Frontal cortex (tissue), 4 donors: ENCODE data around the gene SLC12A9. TPM values are rescaled to one million over a fixed set of nuclear protein-coding genes. Genes with fewer than 3 reads are reported as not detected.

Source experiments
- DNase-seq, 2 donors: peaks; one replicate each; pipeline ENCODE4 v3.0.0; 2012; ENCODE audit warnings: low spot score in 2 of 2
- FAIRE-seq: peaks from 2 replicates; lab custom pipeline; 2012; peaks lifted over from hg19 to GRCh38; lab: Jason Lieb, UNC
- total RNA-seq: library from RNA; depleted of rRNA; stranded (reverse); fragments of >200 nt; gene quantifications from one replicate; pipeline ENCODE4 v1.2.3, GENCODE V29; 2014
- donor health status: control.
- donor health status: control.
- donor health status: control.

SLC12A9 gene
- total RNA-seq, 1 donor from 2014 or later = 18.3 TPM

DNA sequence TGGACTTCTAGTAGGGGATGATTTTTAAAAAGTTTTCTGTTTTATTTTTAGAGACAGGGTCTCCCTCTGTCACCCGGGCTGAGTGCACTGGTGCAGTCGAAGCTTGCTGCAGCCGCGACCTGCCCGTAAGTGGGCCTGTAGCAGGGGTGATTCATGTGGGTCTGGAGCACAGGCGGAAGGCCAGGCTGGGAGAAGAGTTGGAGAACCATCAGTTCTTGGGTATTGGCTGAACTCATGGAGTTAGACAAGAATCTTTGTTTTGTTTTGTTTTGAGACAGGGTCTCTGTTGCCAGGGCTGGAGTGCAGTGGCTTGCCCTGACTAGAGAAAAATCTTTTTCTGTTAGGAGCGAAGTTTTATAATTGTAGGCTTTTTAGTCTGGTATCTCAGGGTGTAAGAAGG lies 28.1 kb downstream of the SLC12A9 start:
- no peak for FAIRE-seq

DNA sequence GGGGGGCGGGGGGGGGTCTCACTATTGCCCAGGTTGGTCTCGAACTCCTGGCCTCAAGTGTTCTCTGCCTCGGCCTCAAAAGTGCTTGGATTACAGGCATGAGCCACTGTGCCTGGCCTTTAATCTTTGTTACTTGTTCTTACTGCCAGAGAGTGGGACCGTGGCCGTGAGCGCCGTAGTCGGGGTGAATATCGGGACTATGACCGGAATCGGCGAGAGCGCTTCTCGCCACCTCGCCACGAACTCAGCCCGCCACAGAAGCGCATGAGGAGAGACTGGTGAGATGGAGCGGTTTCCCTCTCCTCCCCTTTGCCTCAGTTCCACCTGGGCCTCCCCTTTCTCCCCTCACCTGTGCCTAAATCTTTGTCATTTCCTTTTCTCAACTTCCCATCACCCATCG lies 28.6 kb downstream of the SLC12A9 start:
- DNase-seq = no peak
- FAIRE-seq = no peak

More for the DNA sequence above, 28.1 kb downstream of the SLC12A9 start:
- DNase-seq = no peak

GRCh38 chr7:100882201-100882600 lies 29.7 kb downstream of the SLC12A9 start:
- FAIRE-seq = no peak
- DNase-seq = no peak

DNA sequence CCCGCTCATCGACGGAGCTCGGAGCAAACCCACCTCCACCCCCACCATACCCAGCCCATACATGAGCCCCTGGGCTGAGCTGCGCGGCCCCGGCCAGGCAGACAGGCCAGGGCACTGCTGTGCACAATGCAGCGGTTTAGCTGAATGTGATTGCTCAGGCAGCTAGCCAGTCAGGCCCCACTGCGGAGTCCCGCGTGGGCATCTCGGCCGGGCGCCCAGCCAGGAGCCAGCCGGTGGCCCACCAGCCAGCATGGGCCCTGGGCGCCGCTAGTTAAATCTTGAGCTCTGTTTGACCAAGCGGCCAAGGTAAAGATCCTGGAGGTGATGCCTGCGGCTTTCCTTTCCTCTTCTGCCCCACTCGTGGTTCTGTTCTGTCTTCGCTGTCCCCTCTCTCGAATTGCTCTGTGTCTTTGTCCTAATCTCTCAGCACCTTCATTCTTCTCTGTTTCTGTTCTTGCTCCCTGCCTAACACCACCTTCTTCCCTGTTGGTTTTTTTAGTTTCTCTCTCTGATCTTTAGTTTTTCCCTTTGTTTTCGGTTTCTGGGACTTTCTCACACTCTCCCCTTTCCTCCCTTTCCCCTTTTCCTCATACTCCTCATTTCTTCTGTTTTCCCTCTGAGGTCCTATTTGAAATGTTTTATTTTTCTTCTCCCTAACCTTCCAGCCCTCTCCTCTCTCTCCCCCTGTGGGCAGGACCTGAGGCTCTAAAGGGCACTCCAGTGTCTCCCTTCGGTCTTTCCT lies 30.4 kb downstream of the SLC12A9 start:
- FAIRE-seq (no peak), DNase-seq (no peak)

- DNase-seq = no peak
- no peak for FAIRE-seq
These were observed 32.4 kb downstream of the SLC12A9 start for GRCh38 chr7:100884736-100885439.

DNA sequence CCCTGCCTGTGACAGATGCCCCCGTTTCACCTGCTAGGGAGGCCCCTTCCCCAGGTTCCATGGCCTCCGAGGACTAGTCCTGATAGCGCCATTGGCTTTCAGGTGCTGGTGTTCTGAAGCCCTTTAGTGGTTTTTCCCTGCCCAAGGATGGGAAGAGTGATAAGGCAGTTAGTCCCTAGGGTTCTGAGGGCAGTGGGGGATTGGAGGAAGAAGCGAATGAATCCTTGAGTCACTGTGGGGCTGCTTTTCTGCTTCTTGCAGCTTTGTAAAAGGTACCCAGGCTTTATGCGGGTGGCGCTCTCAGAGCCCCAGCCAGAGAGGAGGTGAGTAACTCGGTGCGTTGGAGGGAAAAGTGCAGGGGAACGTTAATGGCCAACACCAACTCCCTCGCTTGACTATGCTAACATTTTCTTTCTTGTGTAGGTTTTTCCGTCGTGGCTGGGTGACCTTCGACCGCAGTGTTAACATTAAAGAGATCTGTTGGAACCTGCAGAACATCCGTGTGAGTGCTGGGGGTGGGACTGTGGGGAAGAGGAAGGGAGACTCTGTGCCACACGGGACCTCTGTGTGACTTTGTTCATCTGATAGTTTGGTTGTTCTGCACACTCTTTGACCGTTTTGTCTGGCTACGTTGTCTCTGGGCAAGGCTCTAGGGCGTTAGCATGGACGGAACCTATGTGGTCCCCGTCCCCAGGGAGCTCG lies 33.1 kb downstream of the SLC12A9 start:
- FAIRE-seq = no peak
- no peak for DNase-seq

DNA sequence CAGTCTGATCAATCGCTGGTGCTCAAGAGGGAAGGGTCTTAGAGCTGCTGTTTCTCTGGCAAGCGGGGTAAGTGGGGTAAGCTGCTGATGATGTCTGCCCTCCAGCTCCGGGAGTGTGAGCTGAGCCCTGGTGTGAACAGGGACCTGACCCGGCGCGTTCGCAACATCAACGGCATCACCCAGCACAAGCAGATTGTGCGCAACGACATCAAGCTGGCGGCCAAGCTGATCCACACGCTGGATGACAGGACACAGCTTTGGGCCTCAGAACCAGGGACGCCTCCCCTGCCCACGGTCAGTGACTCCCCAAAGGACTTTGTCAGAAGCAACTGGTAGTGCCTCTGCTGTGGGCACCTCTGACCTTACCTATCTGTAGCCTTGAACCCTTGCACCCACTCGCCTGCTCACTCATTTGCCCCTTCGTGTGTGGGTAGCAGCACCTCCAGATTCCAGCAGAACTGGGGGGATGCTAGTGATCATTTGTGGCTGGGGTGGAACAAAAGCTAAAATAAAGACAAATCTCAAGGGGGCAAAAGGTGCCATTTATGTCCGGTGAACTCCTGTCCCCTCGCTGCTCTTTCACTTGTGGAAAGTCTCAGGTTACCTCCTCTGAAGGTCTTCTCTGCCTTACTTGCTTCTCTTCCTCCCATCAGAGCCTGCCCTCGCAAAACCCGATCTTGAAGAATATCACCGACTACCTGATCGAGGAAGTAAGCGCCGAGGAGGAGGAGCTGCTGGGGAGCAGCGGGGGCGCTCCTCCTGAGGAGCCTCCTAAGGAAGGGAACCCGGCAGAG lies 33.8 kb downstream of the SLC12A9 start:
- no peak for FAIRE-seq

DNA sequence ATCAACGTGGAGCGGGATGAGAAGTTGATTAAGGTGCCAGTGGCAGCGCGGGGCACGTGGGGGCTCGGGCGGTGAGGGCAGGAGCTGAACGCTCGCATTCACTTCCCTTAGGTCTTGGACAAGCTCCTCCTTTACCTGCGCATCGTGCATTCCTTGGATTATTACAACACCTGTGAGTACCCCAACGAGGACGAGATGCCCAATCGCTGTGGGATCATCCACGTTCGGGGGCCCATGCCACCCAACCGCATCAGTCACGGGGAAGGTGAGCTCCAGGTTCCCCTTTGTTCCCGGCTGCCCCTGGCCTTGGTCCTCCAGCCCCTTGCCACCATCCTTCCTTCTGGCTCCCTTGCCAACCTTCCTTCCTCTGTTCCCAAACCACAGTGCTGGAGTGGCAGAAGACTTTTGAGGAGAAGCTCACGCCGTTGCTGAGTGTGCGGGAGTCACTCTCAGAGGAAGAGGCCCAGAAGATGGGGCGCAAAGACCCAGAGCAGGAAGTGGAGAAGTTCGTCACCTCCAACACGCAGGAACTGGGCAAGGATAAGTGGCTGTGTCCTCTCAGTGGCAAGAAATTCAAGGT lies 34.5 kb downstream of the SLC12A9 start:
- DNase-seq (no peak), FAIRE-seq (no peak)

More for the DNA sequence above, 33.8 kb downstream of the SLC12A9 start:
- no peak for DNase-seq

DNA sequence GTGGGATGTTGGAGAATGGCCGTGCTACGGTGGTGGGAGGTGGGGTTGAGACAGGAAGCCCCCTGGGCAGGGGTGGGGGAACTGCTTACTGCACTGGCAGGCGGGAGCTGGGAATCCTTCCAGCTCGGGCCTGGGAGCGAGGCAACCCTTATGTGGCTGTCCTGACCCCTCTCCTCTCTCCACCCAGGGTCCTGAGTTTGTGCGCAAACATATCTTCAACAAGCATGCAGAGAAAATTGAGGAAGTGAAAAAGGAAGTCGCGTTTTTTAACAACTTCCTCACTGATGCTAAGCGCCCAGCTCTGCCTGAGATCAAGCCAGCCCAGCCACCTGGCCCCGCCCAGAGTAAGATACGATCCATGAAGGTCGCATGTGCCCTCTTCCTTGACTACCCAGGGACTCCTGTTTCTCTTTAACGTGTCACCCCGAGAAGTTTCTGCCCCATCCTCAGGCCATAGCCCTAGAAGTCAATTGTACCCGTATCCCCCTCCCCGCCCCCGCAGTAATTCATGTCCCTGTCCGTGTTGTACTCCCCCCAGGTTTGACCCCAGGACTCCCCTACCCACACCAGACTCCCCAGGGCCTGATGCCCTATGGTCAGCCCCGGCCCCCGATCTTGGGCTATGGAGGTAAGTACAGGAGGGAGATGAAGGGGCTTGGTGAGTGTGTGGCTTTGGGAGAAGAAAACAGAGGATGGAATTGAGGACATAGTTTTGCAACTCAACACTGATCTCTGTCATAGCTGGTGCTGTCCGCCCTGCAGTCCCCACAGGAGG lies 35.2 kb downstream of the SLC12A9 start:
- FAIRE-seq = no peak
- DNase-seq = peak in 1 of 2 donors; percentile 48

- DNase-seq (peak in 1 of 2 donors; percentile 35), FAIRE-seq (no peak)
These were observed 35.9 kb downstream of the SLC12A9 start for GRCh38 chr7:100888291-100888987.

GRCh38 chr7:100888988-100889750 lies 36.7 kb downstream of the SLC12A9 start, which contains the start of gene UFSP1:
Gene UFSP1, minus strand, starts transcription at chr7:100889715. Its CDS starts 444 bp downstream, at chr7:100889271.
- no peak for DNase-seq

DNA sequence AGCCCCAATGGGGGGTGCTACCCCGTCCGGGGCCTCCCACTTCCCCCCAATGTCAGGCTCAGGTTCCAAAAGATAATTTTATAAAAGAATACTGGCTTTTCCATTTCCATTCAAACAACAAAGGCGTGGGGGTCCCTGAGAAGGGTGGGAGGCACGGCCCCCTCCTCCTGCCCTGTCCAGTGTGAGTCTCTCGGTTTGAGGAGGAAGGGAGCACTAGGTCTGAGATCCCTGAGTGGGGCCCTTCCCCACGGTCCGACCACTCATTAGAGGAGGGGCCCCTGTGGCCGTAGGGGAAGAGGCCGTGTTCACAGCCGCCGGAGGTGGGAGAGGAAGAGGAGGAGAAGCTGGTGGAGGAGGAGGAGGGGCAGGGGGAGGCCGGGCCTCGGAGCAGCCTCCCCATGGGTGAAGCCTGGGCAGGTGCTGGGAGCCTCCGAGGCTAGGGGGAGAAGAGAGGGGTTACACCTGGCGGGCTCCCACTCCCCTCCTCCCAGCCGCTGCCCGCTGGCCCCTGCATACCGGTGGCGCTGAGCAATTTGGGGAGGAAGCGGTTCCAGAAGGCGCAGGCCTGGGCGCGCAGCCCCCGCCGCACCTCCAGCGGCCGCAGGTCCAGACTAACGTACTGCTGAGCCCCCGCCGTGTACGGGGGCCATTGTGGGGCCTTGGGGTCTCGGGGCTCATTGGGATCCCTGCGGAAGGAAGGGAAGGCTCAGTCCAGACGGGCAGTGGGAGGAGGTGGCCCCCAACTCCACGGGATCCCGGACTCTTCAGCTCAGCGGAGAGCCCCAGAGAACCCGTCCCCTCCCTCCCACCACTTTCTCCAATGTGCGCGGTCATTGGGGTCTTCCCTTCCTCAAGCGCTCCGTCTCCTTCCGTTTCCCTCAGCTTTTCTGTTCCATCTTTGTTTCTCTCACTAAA lies 38.4 kb downstream of the SLC12A9 start:
- DNase-seq (peak in 1 of 2 donors; percentile 40), FAIRE-seq (no peak)

More at GRCh38 chr7:100888988-100889750, 36.7 kb downstream of the SLC12A9 start, which contains the start of gene UFSP1:
- FAIRE-seq = no peak

DNA sequence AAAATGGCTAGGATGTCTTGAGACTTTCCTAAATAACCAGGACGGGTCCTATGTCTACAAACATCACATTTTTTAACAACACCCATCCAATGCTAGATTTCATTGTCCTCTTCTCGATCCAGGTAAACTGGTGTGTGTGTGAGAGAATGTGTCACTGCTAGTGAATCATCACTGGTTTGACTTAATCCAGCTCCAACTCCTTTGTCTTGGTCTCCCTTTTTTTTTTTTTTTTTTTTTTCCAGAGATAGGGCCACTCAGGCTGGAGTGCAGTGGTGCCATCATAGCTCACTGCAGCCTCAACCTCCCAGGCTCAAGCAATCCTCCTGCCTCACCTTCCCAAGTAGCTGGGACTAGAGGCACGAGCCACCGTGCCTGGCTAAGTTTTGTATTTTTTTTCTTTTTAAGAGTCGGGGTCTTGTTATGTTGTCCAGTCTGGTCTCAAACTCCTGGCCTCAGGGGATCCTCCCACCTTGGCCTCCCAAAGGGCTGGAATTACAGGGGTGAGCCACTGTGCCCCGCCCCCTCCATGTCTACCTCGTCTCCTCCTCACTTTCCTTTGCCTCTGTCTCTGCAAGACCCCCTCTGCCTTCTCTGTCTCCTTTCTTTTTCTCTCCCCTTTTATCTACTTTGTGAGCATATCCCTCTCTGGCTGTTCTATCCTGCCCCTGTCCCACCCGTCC lies 39.2 kb downstream of the SLC12A9 start:
- FAIRE-seq (no peak), DNase-seq (no peak)

DNA sequence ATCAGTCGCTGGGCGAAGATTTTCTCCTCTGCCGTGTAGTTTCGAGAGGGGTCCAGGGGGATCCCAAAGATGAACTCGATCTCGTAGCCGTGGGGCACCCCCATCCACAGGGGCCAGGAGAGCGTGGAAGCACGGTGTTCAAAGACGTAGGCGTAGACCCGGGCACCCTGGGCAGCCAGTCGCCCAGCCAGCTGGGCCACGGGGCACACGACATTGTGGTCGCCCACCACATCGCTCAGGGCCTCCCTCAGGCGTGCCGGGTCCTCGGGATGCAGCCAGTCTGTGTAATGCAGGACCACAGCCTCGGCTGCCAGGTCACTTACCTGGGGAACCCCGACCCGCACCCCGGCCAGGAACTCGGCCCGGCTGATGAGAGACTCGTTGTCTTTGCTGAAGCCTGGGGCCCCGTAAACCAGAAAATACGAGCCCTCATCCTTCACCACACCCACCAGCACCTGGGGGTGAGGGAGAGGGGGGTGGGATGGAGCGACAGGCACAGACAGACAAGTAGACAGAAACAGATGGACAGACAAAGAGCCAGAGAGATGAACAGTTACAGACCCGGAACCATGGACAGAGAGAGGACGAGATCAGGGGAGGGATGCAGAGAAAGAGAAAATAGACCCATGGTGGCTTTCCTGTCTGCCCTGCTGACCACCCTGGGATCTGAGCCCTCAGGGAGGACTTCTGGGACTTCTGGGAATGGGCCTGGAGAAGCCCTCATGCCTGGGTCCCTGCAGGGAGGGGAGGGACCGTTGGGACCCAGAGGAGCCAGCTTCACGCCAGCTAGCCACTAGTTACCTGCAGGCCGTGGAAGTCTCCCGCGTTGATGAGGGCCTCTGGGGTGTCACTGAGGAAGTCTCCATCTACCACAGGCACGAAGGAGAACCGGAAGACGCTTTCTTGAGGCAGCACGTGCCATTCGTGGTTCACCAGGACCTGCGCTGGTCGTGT lies 40.1 kb downstream of the SLC12A9 start:
- FAIRE-seq (no peak), DNase-seq (no peak)
